Colonic mucosa (tissue), 4 donors: ENCODE results near the gene PAK4. TPM values are rescaled to one million over a fixed set of nuclear protein-coding genes. Genes with fewer than 3 reads are reported as not detected.

Source experiments
- DNase-seq: peaks from one replicate; pipeline ENCODE4 v3.0.0-alpha.2; 2020
- H3K27ac ChIP-seq: fragments of 200-600 bp; one replicate; pipeline ENCODE4 v1.8.0; 2021
- H3K27me3 ChIP-seq: fragments of 200-600 bp; one replicate; pipeline ENCODE4 v1.8.0; 2021
- H3K36me3 ChIP-seq: fragments of 200-600 bp; one replicate; pipeline ENCODE4 v1.8.0; 2021
- H3K4me1 ChIP-seq: fragments of 200-600 bp; one replicate; pipeline ENCODE4 v1.8.0; 2021; ENCODE audit warnings: mild to moderate bottlenecking
- H3K4me3 ChIP-seq: fragments of 200-600 bp; one replicate; pipeline ENCODE4 v1.8.0; 2021
- H3K9ac ChIP-seq, 2 donors: one replicate each; pipeline ENCODE4 v1.7.0; 2013; ENCODE audit warnings: control low read depth in 2 of 2, low read depth in 2 of 2, low read length in 2 of 2
- H3K9me3 ChIP-seq: fragments of 200-600 bp; one replicate; pipeline ENCODE4 v1.8.0; 2021
- CTCF ChIP-seq: fragments of 200-600 bp; IDR thresholded peaks from one replicate; pipeline ENCODE4 v1.8.0; 2022; ENCODE audit warnings: antibody characterized with exemption, mild to moderate bottlenecking
- intact Hi-C: fragments of 100-400 bp; cut with DNase I; formaldehyde crosslinking; loops from one replicate; pipeline ENCODE4 v1.14.1; 2022
- total RNA-seq, 2 donors: library from RNA; stranded (reverse); fragmentation: NEBNext Ultra II Directional in 1 of 2; extraction: Animal tissue kit (Norgen Biotek cat#: 25700) in 1 of 2; gene quantifications; one replicate each; pipeline ENCODE4 v1.2.1, GENCODE V29; 2021
- donor health status: healthy.
- donor health status: DM: no; HTN: no; CAD: no.
- donor health status: DM: no; HTN: no; CAD: no.

The PAK4 gene
- total RNA-seq, 2 donors from 2014 or later, result 85.5 to 127 TPM

- TF ChIP-seq CTCF, result no peak
- intact Hi-C loops, result no loop called here
- no peaks in the 10 kb centered on the region for H3K36me3 ChIP-seq
- peak overlapping the region; percentile 79 for H3K4me3 ChIP-seq
- H3K27me3 ChIP-seq, result no peaks in the 10 kb centered on the region
- peak; percentile 60 for DNase-seq
- H3K4me1 ChIP-seq, result peaks cover 23% of the 10 kb centered on the region
- H3K9ac ChIP-seq, result peak overlapping the region; percentile 67 to 72
- H3K27ac ChIP-seq, result peak overlapping the region; percentile 92
- H3K9me3 ChIP-seq, result no peaks in the 10 kb centered on the region
Measured at GRCh38 chr19:39127812-39128515, 2.4 kb downstream of the PAK4 start.

GRCh38 chr19:39128516-39129079 lies 3.0 kb downstream of the PAK4 start:
- Histone ChIP-seq H3K27me3 (no peaks in the 10 kb centered on the region), H3K9me3 (no peaks in the 10 kb centered on the region), H3K4me3 (no peak overlapping the region), H3K4me1 (peaks cover 29% of the 10 kb centered on the region), H3K9ac (peak overlapping the region in 1 of 2 donors; percentile 72), H3K36me3 (no peaks in the 10 kb centered on the region), H3K27ac (peak overlapping the region; percentile 92)
- TF ChIP-seq CTCF, result no peak
- intact Hi-C loops, result no loop called here
- DNase-seq, result peak; percentile 53

GRCh38 chr19:39129116-39129515 lies 3.5 kb downstream of the PAK4 start:
- no peak overlapping the region for H3K9ac ChIP-seq
- no peaks in the 10 kb centered on the region for H3K9me3 ChIP-seq
- H3K36me3 ChIP-seq, result no peaks in the 10 kb centered on the region
- no peak overlapping the region for H3K27ac ChIP-seq
- H3K4me1 ChIP-seq, result peaks cover 29% of the 10 kb centered on the region
- intact Hi-C loops, result no loop called here
- H3K27me3 ChIP-seq, result no peaks in the 10 kb centered on the region
- no peak overlapping the region for H3K4me3 ChIP-seq
- TF ChIP-seq CTCF, result no peak
- no peak for DNase-seq

- DNase-seq, result no peak
- H3K36me3 ChIP-seq, result no peaks in the 10 kb centered on the region
- no peak for TF ChIP-seq CTCF
- H3K9me3 ChIP-seq, result no peaks in the 10 kb centered on the region
- peak overlapping the region in 1 of 2 donors; percentile 16 for H3K9ac ChIP-seq
- no peaks in the 10 kb centered on the region for H3K27me3 ChIP-seq
- peaks cover 29% of the 10 kb centered on the region for H3K4me1 ChIP-seq
- H3K4me3 ChIP-seq, result no peak overlapping the region
- intact Hi-C loops, result no loop called here
- no peak overlapping the region for H3K27ac ChIP-seq
Measured at GRCh38 chr19:39130337-39131254, 5.0 kb downstream of the PAK4 start.

- no peak overlapping the region for H3K27ac ChIP-seq
- no peaks in the 10 kb centered on the region for H3K27me3 ChIP-seq
- H3K9me3 ChIP-seq, result no peaks in the 10 kb centered on the region
- intact Hi-C loops, result no loop called here
- H3K9ac ChIP-seq, result peak overlapping the region in 1 of 2 donors; percentile 23
- DNase-seq, result no peak
- TF ChIP-seq CTCF, result no peak
- peaks cover 31% of the 10 kb centered on the region for H3K4me1 ChIP-seq
- H3K36me3 ChIP-seq, result no peaks in the 10 kb centered on the region
- no peak overlapping the region for H3K4me3 ChIP-seq
Measured at GRCh38 chr19:39131255-39131755, 5.7 kb downstream of the PAK4 start.
